ENCODE measurements around the gene RPS6KA5.
A peak's percentile ranks its signal among the peaks of the same experiment; 100 is the strongest.
"Not testable (repeated sequence)": the region's sequence is repeated elsewhere in the genome, so short reads cannot be mapped to it uniquely, and the experiment has no call there.

The RPS6KA5 gene

DNA sequence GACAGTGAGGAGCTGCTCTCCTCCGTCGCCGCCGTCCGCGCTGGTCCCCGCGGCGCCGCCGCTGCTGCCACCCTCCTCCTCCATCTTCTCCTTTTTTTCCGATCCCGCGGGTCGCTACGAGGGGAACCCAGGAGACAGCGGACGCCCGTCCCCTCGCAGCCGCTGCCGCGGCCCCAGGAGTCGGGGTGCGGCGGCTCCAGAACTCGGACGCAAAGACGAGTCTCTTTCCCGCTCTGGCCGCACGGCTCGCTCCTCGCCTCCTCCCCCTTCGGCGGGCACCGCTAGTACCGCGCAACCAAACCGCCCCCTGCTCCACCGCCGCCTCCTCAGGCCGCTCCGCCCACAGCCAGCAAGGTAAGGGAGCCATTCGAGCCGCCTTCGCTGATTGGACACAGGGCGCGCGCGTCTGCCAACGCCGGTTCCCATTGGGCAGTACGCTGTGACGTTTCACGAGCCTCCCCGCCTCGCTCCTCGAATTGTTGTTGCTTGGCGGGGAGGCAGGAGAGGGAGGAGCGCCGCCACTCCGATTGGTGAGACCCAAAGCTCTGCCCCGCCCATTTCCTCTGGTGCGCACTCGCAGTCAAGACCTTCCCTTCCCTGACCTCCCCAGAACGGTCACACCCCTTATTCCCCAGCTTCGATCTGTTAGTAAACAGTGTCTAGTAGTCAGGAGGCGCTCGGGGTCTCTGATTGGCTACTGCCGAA is at the start of gene RPS6KA5:
TSS of gene RPS6KA5 (minus strand) at position 291 of the 705 bp plus-strand sequence. CDS start at position 84, 207 bp downstream.
- peak; percentile 100 for DNase-seq

GRCh38 chr14:91108941-91109611 is 48.6 kb upstream of the RPS6KA5 start:
- peak; percentile 64 for DNase-seq

DNA sequence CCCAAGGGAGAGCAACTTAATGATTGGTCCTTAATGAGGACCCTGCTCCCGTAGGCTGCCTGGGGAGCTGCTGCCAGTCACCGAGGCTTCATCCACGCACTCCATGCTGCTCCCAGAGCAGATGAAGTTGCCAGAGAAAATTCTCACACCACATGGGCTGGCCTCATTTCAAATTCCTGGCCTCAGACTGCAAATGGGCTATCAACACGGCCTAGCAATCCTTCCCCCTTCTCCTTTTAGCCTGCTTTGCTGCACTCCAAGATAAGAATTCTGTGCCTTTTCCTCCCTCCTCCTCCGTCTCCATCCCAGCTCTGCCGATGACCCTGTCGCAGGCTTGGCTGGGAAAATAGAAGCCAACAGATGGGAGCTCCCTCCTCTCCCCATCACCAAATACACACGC is 42.7 kb upstream of the RPS6KA5 start:
- DNase-seq, result no peak

- no peak for DNase-seq
Observed at GRCh38 chr14:91100102-91100501, 39.7 kb upstream of the RPS6KA5 start.

GRCh38 chr14:91098591-91098990 is 38.1 kb upstream of the RPS6KA5 start:
- DNase-seq, result no peak

GRCh38 chr14:91097657-91098056 is 37.2 kb upstream of the RPS6KA5 start:
- DNase-seq, result not testable (repeated sequence)

GRCh38 chr14:91095178-91095577 is 34.7 kb upstream of the RPS6KA5 start:
- DNase-seq, result no peak

DNA sequence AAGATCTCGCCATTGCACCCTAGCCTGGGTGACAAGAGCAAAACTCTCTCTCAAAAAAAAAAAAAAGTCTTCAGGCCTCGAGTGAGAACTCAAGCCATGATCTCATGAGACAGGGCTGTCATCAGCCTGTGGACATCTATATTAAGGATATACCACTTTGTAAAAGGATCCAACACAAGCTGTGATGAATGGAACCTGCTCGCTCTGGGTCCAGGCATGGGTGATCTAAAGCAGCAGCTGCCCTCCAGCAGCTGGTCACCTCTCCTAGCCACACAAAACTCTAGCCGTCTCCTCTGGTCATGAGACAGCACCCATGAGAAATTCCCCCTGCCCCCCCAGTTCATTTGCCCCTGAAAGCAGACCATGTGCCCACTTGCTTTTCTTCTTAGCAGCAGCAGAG is 34.3 kb upstream of the RPS6KA5 start:
- no peak for DNase-seq

- not testable (repeated sequence) for DNase-seq
Observed at GRCh38 chr14:91093743-91094472, 33.5 kb upstream of the RPS6KA5 start.

- no peak for DNase-seq
Observed at GRCh38 chr14:91092073-91092472, 31.6 kb upstream of the RPS6KA5 start.

DNA sequence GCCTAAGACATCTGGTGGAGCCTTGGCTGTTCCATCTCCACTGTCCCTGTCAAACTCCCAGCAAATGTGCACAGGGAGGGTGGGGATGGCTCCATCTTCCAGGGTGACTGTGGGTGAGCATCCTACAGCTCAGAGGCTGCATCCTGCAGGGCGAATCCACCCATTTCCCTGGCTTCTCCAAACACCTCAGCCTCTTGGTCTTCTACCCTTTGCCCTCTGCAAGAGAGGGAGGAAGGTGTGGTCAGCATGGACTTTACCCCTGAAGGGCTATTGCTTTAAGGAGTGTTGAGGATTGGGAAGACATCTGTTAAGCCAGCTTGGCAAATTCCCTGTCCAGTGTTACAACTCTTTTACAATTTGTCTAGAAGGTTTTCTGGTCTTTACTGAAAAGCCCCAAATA is 30.3 kb upstream of the RPS6KA5 start:
- DNase-seq, result no peak

- no peak for DNase-seq
Observed at GRCh38 chr14:91089958-91090535, 29.6 kb upstream of the RPS6KA5 start.

- no peak for DNase-seq
Observed at GRCh38 chr14:91088585-91089235, 28.3 kb upstream of the RPS6KA5 start.

DNA sequence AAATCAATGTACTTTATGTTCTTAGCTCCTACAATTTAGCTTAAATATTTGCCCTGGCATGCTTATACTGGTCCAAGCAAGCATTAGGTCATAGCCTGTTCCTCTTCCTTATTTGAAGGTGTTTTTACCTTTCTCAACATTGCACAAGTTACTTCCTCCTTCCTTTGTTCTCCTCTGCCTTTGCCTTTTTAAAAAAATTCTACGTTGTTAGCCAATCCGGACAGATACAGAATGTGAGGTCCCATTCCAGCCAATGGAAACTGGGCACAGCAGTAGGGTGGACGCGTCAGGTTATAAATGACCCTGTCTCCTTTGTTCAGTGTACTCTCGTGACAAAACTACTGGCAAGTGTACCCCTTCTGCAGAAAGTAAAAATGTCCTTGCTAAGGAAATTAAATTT is 27.0 kb upstream of the RPS6KA5 start:
- not testable (repeated sequence) for DNase-seq

DNA sequence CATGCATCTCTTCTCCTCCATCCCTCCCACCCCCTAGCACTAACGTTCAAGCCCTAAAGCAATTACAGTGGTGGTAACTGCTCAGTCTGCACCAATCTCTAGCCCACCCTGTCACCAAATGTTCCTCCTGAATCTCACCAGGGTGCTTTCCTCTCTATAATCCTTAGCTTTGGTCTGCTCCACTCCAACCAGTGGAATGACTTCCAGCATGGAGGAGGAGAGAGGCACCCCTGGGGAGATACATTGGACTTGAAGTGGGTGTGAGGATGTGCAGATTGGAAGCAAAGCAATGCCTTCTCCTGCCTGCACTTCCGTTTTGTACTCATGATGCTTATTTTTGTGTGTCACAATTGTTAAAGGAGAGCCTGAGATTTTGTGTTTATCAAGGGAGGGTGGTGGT is 24.1 kb upstream of the RPS6KA5 start:
- no peak for DNase-seq

GRCh38 chr14:91082282-91082681 is 21.8 kb upstream of the RPS6KA5 start:
- DNase-seq, result no peak

DNA sequence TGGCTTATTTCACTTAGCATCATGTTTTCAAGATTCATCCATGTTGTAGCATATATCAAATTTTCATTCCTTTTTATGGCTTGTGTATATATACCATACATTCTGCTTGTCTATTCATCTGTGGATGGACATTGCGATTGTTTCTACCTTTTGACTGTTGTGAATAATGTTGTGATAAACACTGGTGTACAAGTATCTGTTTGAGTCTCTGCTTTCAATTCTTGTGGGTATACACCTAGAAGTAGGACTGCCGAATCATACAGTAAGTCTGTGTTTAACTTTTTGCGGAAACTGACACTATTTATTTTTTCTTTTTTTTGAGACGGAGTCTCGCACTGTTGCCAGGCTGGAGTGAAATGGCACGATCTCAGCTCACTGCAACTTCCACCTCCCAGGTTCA is 19.6 kb upstream of the RPS6KA5 start:
- DNase-seq, result no peak

- peak; percentile 15 for DNase-seq
Observed at GRCh38 chr14:91078095-91078737, 17.8 kb upstream of the RPS6KA5 start.

- DNase-seq, result no peak
Observed at GRCh38 chr14:91075553-91075952, 15.1 kb upstream of the RPS6KA5 start.

- no peak for DNase-seq
Observed at GRCh38 chr14:91070572-91070971, 10.1 kb upstream of the RPS6KA5 start.

DNA sequence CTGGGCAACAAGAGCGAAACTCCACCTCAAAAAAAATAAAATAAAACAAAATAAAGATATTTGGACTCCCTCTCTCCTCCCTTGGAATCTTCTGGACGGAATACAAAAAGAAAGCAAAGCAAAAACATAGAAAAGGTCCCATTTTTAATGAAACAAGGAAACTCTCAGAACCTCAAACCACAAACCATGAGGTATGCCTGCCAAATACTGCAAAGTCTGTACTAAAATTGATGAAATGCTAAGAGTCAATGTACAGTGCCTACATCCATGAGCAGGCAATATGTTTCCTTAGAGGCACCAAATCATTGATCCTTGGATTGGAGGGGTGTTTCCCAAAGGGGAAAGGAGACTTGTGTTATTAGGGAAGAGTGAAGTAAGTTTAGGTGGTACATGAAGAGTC is 8.2 kb upstream of the RPS6KA5 start:
- DNase-seq, result peak; percentile 52

DNA sequence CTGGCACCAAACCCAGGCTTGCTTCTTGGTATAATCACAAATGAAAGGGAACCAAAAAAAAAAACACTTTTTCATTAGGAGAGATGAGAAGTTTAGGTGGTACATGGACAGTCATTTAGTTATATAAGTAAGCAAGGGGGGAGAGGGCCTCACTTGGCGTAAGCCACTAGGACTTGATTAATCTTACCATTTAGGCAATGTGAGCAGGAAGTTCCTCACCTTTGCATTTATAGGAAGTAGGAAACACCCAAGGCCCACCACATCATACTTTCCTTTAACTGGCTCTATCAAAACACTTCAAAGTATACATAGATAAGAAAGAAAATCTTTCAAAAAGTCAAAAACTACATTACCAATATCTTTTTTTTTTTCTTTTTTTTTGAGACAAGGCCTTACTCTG is 6.7 kb upstream of the RPS6KA5 start:
- DNase-seq, result no peak

Data from hematopoietic multipotent progenitor cell treated with erythropoietin and hydrocortisone succinate and interleukin-3 and kit ligand, for 4 days (in vitro differentiated cells).